ENCODE data around the gene STK32B. TPM values are rescaled to one million over a fixed set of nuclear protein-coding genes. Genes with fewer than 3 reads are reported as not detected.
"Not testable (repeated sequence)": the region's sequence is repeated elsewhere in the genome, so short reads cannot be mapped to it uniquely, and the experiment has no call there.

STK32B gene
- total and polyA plus RNA-seq, 3 donors from 2014 or later = 17.5 to 29.7 (median 22.6) TPM

GRCh38 chr4:5165420-5166369, 114.4 kb downstream of the STK32B start:
- Histone ChIP-seq H3K4me1 (no peaks in the 10 kb centered on the region), H3K9me3 (no peaks in the 10 kb centered on the region), H3K27ac (no peak overlapping the region), H3K27me3 (no peaks in the 10 kb centered on the region), H3K36me3 (ENCODE audit: low read depth, missing control alignments) (no peaks in the 10 kb centered on the region), H3K4me3 (no peak overlapping the region)
- WGBS, 2 donors = 53 to 71% methylated on average over 27 to 29 of the region's 29 CpGs
- DNase-seq = no peak
- TF ChIP-seq CTCF (IDR thresholded peaks at IDR 0.05) = no peak
- no peak for TF ChIP-seq POLR2A (IDR thresholded peaks at IDR 0.05)
- intact Hi-C loops (cut with DNase I; ENCODE audit: low total_unique reads) = no loop called here

- WGBS, 2 donors = 84 to 89% methylated on average over 4 of the region's 4 CpGs
- Histone ChIP-seq H3K36me3 (ENCODE audit: low read depth, missing control alignments) (no peaks in the 10 kb centered on the region), H3K27ac (no peak overlapping the region), H3K9me3 (no peaks in the 10 kb centered on the region), H3K27me3 (no peaks in the 10 kb centered on the region), H3K4me3 (no peak overlapping the region), H3K4me1 (no peaks in the 10 kb centered on the region)
- no peak for TF ChIP-seq CTCF (IDR thresholded peaks at IDR 0.05)
- no peak for TF ChIP-seq POLR2A (IDR thresholded peaks at IDR 0.05)
- DNase-seq = no peak
- intact Hi-C loops (cut with DNase I; ENCODE audit: low total_unique reads) = no loop called here
Observed at GRCh38 chr4:5166377-5166776, 115.1 kb downstream of the STK32B start.

GRCh38 chr4:5168891-5169290, 117.6 kb downstream of the STK32B start:
- no peaks in the 10 kb centered on the region for H3K36me3 ChIP-seq (ENCODE audit: low read depth, missing control alignments)
- 90 to 91% methylated on average over 5 of the region's 5 CpGs for WGBS, 2 donors
- no peak for TF ChIP-seq CTCF (IDR thresholded peaks at IDR 0.05)
- no peak for TF ChIP-seq POLR2A (IDR thresholded peaks at IDR 0.05)
- H3K27me3 ChIP-seq = no peaks in the 10 kb centered on the region
- no peak overlapping the region for H3K27ac ChIP-seq
- H3K4me3 ChIP-seq = no peak overlapping the region
- no peaks in the 10 kb centered on the region for H3K9me3 ChIP-seq
- intact Hi-C loops (cut with DNase I; ENCODE audit: low total_unique reads) = no loop called here
- H3K4me1 ChIP-seq = no peaks in the 10 kb centered on the region
- DNase-seq = no peak

- WGBS, 2 donors = 93 to 97% methylated on average over 8 to 11 of the region's 11 CpGs
- DNase-seq; H3K27me3 ChIP-seq; H3K4me1 ChIP-seq; H3K27ac ChIP-seq; H3K9me3 ChIP-seq; H3K4me3 ChIP-seq; H3K36me3 ChIP-seq (ENCODE audit: low read depth, missing control alignments); intact Hi-C loops (cut with DNase I; ENCODE audit: low total_unique reads): not testable (repeated sequence)
Observed at GRCh38 chr4:5175836-5176235, 124.6 kb downstream of the STK32B start.

GRCh38 chr4:5184606-5185005, 133.3 kb downstream of the STK32B start:
- H3K36me3 ChIP-seq (ENCODE audit: low read depth, missing control alignments) = no peaks in the 10 kb centered on the region
- no peak overlapping the region for H3K4me3 ChIP-seq
- 85 to 89% methylated on average over 6 of the region's 6 CpGs for WGBS, 2 donors
- H3K4me1 ChIP-seq = no peaks in the 10 kb centered on the region
- H3K27ac ChIP-seq = no peak overlapping the region
- no peak for DNase-seq
- intact Hi-C loops (cut with DNase I; ENCODE audit: low total_unique reads) = no loop called here
- TF ChIP-seq POLR2A (IDR thresholded peaks at IDR 0.05) = no peak
- TF ChIP-seq CTCF (IDR thresholded peaks at IDR 0.05) = no peak
- no peaks in the 10 kb centered on the region for H3K9me3 ChIP-seq
- no peaks in the 10 kb centered on the region for H3K27me3 ChIP-seq
